Mesothelial cell of epicardium (in vitro differentiated cells): ENCODE data around the gene SUGT1. TPM values are rescaled to one million over a fixed set of nuclear protein-coding genes. Genes with fewer than 3 reads are reported as not detected.

Source experiments
- DNase-seq, 2 experiments: peaks; one replicate each; pipeline ENCODE4 v3.0.0; 2021; ENCODE audit warnings: low spot score in 2 of 2; ENCODE audit not compliant: unreplicated experiment in 2 of 2
- H3K27ac Mint-ChIP-seq: 2 replicates; pipeline ENCODE4 v1.8.0; 2021; ENCODE audit warnings: mixed read lengths
- H3K27me3 Mint-ChIP-seq: 2 replicates; pipeline ENCODE4 v1.8.0; 2021; ENCODE audit warnings: low read depth, mixed read lengths
- H3K36me3 Mint-ChIP-seq: 2 replicates; pipeline ENCODE4 v1.8.0; 2021; ENCODE audit warnings: mixed read lengths
- H3K4me1 Mint-ChIP-seq: 2 replicates; pipeline ENCODE4 v1.8.0; 2021; ENCODE audit warnings: mixed read lengths
- H3K4me3 Mint-ChIP-seq: 2 replicates; pipeline ENCODE4 v1.8.0; 2021; ENCODE audit warnings: mild to moderate bottlenecking, moderate library complexity, mixed read lengths
- H3K9me3 Mint-ChIP-seq: 2 replicates; pipeline ENCODE4 v1.8.0; 2021; ENCODE audit warnings: mixed read lengths
- CTCF ChIP-seq: fragments of 200-600 bp; sonication (generic); IDR thresholded peaks from one replicate; pipeline ENCODE4 v1.5.0; 2021; ENCODE audit warnings: antibody characterized with exemption; ENCODE audit not compliant: unreplicated experiment
- total RNA-seq: library from RNA; stranded (reverse); gene quantifications from 3 replicates; pipeline ENCODE4 v1.2.1, GENCODE V29; 2021

SUGT1 gene
- total RNA-seq, 1 donor from 2014 or later = 41.6 TPM

DNA sequence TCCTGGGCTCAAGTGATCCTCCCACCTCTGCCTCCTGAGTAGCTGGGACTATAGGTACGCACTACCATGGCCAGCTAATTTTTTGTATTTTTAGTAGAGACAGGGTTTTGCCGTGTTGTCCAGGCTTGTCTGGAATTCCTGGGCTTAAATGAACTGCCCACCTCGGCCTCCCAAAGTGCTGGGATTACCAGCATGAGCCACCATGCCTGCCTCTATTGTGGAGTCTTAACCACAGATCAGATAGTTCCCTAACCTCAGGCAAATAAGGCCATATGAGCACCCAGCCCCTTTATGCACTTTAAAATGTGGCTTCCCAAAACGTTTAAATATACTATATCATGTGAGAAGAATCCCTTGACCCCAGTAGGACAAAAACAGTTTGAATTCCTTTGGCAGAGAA lies 70.5 kb downstream of the SUGT1 start:
- Mint-ChIP-seq H3K27ac (no peak overlapping the region), H3K4me3 (no peak overlapping the region), H3K4me1 (no peaks in the 10 kb centered on the region), H3K27me3 (peaks cover 4% of the 10 kb centered on the region), H3K9me3 (peaks cover 23% of the 10 kb centered on the region), H3K36me3 (no peaks in the 10 kb centered on the region)
- no peak for DNase-seq
- no peak for TF ChIP-seq CTCF

- DNase-seq = no peak
- Mint-ChIP-seq H3K9me3 (peaks cover 4% of the 10 kb centered on the region), H3K27me3 (no peaks in the 10 kb centered on the region), H3K4me3 (no peak overlapping the region), H3K36me3 (no peaks in the 10 kb centered on the region), H3K4me1 (no peaks in the 10 kb centered on the region), H3K27ac (no peak overlapping the region)
- TF ChIP-seq CTCF = no peak
Observed at GRCh38 chr13:52725302-52725701, 72.7 kb downstream of the SUGT1 start.

GRCh38 chr13:52726258-52726657 lies 73.6 kb downstream of the SUGT1 start:
- no peaks in the 10 kb centered on the region for H3K36me3 Mint-ChIP-seq
- DNase-seq = no peak
- H3K27me3 Mint-ChIP-seq = no peaks in the 10 kb centered on the region
- H3K4me1 Mint-ChIP-seq = no peaks in the 10 kb centered on the region
- no peak overlapping the region for H3K27ac Mint-ChIP-seq
- no peak overlapping the region for H3K4me3 Mint-ChIP-seq
- TF ChIP-seq CTCF = no peak
- peaks cover 4% of the 10 kb centered on the region for H3K9me3 Mint-ChIP-seq

- TF ChIP-seq CTCF = no peak
- Mint-ChIP-seq H3K27ac (no peak overlapping the region), H3K4me1 (peaks cover 7% of the 10 kb centered on the region), H3K9me3 (no peaks in the 10 kb centered on the region), H3K27me3 (peaks cover 29% of the 10 kb centered on the region), H3K36me3 (no peaks in the 10 kb centered on the region), H3K4me3 (no peak overlapping the region)
- DNase-seq = no peak
Observed at GRCh38 chr13:52734075-52734623, 81.5 kb downstream of the SUGT1 start.

- TF ChIP-seq CTCF = no peak
- no peaks in the 10 kb centered on the region for H3K36me3 Mint-ChIP-seq
- H3K9me3 Mint-ChIP-seq = no peaks in the 10 kb centered on the region
- DNase-seq = no peak
- peaks cover 52% of the 10 kb centered on the region for H3K27me3 Mint-ChIP-seq
- peaks cover 11% of the 10 kb centered on the region for H3K4me1 Mint-ChIP-seq
- H3K4me3 Mint-ChIP-seq = no peak overlapping the region
- no peak overlapping the region for H3K27ac Mint-ChIP-seq
Observed at GRCh38 chr13:52736891-52737290, 84.3 kb downstream of the SUGT1 start.

- H3K4me1 Mint-ChIP-seq = peaks cover 11% of the 10 kb centered on the region
- no peak overlapping the region for H3K4me3 Mint-ChIP-seq
- H3K36me3 Mint-ChIP-seq = no peaks in the 10 kb centered on the region
- no peak for TF ChIP-seq CTCF
- no peak overlapping the region for H3K27ac Mint-ChIP-seq
- H3K27me3 Mint-ChIP-seq = peaks cover 56% of the 10 kb centered on the region
- peaks cover under 1% of the 10 kb centered on the region for H3K9me3 Mint-ChIP-seq
- no peak for DNase-seq
Observed at GRCh38 chr13:52737451-52737850, 84.8 kb downstream of the SUGT1 start.
